ENCODE measurements around the gene TRABD2A. TPM values are rescaled to one million over a fixed set of nuclear protein-coding genes. Genes with fewer than 3 reads are reported as not detected.

TRABD2A gene
- total RNA-seq, 2 experiments from 2014 or later: 1.6 to 1.9 TPM

GRCh38 chr2:84924173-84925106, 43.6 kb upstream of the TRABD2A start:
- peak overlapping the region; percentile 77 for H3K4me2 ChIP-seq (ENCODE audit: low read length)
- no peaks in the 10 kb centered on the region for H3K9me2 ChIP-seq (ENCODE audit: insufficient read depth, low read length)
- POLR2A ChIA-PET: interaction anchor here (0.6 to 2.4 kb wide), 6 partner anchors 16 to 45 kb away, joined by 3 to 22 read pairs (median 8); partner anchors contain the start of gene TMSB10
- H3K4me1 ChIP-seq (ENCODE audit: insufficient read depth, low read length, poor library complexity, severe bottlenecking): peaks cover 40% of the 10 kb centered on the region
- H4K20me1 ChIP-seq (ENCODE audit: insufficient read depth, low read length): no peaks in the 10 kb centered on the region
- intact Hi-C loops (cut with micrococcal nuclease; ENCODE audit: unreplicated experiment): loop anchor here (1.0 to 5.0 kb wide), 4 partner anchors 19 to 378 kb away; partner anchors contain the start of gene TMSB10
- no peaks in the 10 kb centered on the region for H3K36me3 ChIP-seq (ENCODE audit: insufficient read depth, low read length)
- no peaks in the 10 kb centered on the region for H3K9me3 ChIP-seq (ENCODE audit: low read length)
- TF ChIP-seq EZH2phosphoT487 (IDR thresholded peaks at IDR 0.05; ENCODE audit: borderline replicate concordance, low read depth, low read length) (no peak), CTCF (conservative IDR thresholded peaks at IDR 0.05; ENCODE audit: low read length) (no peak)
- BruUV-seq (replicated peaks): TSS peak; percentile 82
- H2AFZ ChIP-seq (ENCODE audit: low read length): peak overlapping the region; percentile 70; the same call in 1 of the 2 replicates
- peak overlapping the region; percentile 47 for H3K27ac ChIP-seq (ENCODE audit: low read depth, low read length, poor library complexity, severe bottlenecking)
- no peaks in the 10 kb centered on the region for H3K79me2 ChIP-seq (ENCODE audit: insufficient read depth, low read depth, low read length)
- DNase-seq (ENCODE audit: low spot score): peak; percentile 82
- CTCF ChIA-PET (ENCODE audit: unreplicated experiment): interaction anchor here (2.1 to 2.2 kb wide), 2 partner anchors 16 to 18 kb away, joined by 11 to 12 read pairs; partner anchors contain the start of gene TMSB10
- H3K4me3 ChIP-seq (ENCODE audit: low read depth, low read length, poor library complexity, severe bottlenecking): peak overlapping the region; percentile 25

GRCh38 chr2:84923009-84923408, 42.1 kb upstream of the TRABD2A start:
- H3K79me2 ChIP-seq (ENCODE audit: insufficient read depth, low read depth, low read length): no peaks in the 10 kb centered on the region
- peaks cover 54% of the 10 kb centered on the region for H3K4me1 ChIP-seq (ENCODE audit: insufficient read depth, low read length, poor library complexity, severe bottlenecking)
- BruUV-seq (replicated peaks): no TSS peak
- intact Hi-C loops (cut with micrococcal nuclease; ENCODE audit: unreplicated experiment): no loop called here
- no peak for DNase-seq (ENCODE audit: low spot score)
- H2AFZ ChIP-seq (ENCODE audit: low read length): no peak overlapping the region
- H3K9me3 ChIP-seq (ENCODE audit: low read length): no peaks in the 10 kb centered on the region
- CTCF ChIA-PET (ENCODE audit: unreplicated experiment): no interaction called here
- H3K36me3 ChIP-seq (ENCODE audit: insufficient read depth, low read length): no peaks in the 10 kb centered on the region
- H3K4me2 ChIP-seq (ENCODE audit: low read length): no peak overlapping the region
- no peak for TF ChIP-seq EZH2phosphoT487 (IDR thresholded peaks at IDR 0.05; ENCODE audit: borderline replicate concordance, low read depth, low read length)
- TF ChIP-seq CTCF (conservative IDR thresholded peaks at IDR 0.05; ENCODE audit: low read length): no peak
- H4K20me1 ChIP-seq (ENCODE audit: insufficient read depth, low read length): no peaks in the 10 kb centered on the region
- H3K4me3 ChIP-seq (ENCODE audit: low read depth, low read length, poor library complexity, severe bottlenecking): no peak overlapping the region
- no peak overlapping the region for H3K27ac ChIP-seq (ENCODE audit: low read depth, low read length, poor library complexity, severe bottlenecking)
- POLR2A ChIA-PET: interaction anchor here (0.6 to 1.6 kb wide), 5 partner anchors 10 to 216 kb away, joined by 3 to 5 read pairs (median 4); no protein-coding TSS in a partner anchor
- H3K9me2 ChIP-seq (ENCODE audit: insufficient read depth, low read length): no peaks in the 10 kb centered on the region
